ENCODE measurements around the gene CPS1.

GRCh38 chr2:210539035-210539434, 17.4 kb upstream of the CPS1 start:
- no peak for TF ChIP-seq CTCF (conservative IDR thresholded peaks at IDR 0.05; ENCODE audit: low read depth in 2 of 2)
- TF ChIP-seq REST (IDR thresholded peaks at IDR 0.05; ENCODE audit: unreplicated experiment) = no peak
- no peak for TF ChIP-seq EZH2 (IDR thresholded peaks at IDR 0.05; ENCODE audit: low read depth, unreplicated experiment)
- TF ChIP-seq POLR2AphosphoS5 (IDR thresholded peaks at IDR 0.05; ENCODE audit: low read depth) = no peak
